BLaER1 (cell line): ENCODE results near the gene SCNN1A.

ENCODE experiments used
- H3K27ac ChIP-seq: shearing (Covaris generic); formaldehyde crosslinking; 2 replicates; pipeline ENCODE4 v1.8.1; 2022
- H3K27me3 ChIP-seq: shearing (Covaris generic); formaldehyde crosslinking; 2 replicates; pipeline ENCODE4 v1.8.1; 2022
- H3K36me3 ChIP-seq: shearing (Covaris generic); formaldehyde crosslinking; 2 replicates; pipeline ENCODE4 v1.8.1; 2022
- H3K4me1 ChIP-seq: shearing (Covaris generic); formaldehyde crosslinking; 2 replicates; pipeline ENCODE4 v1.8.1; 2022
- H3K4me2 ChIP-seq: shearing (Covaris generic); formaldehyde crosslinking; 2 replicates; pipeline ENCODE4 v1.8.1; 2022
- H3K4me3 ChIP-seq: shearing (Covaris generic); formaldehyde crosslinking; 2 replicates; pipeline ENCODE4 v1.8.1; 2022
- H3K9ac ChIP-seq: shearing (Covaris generic); formaldehyde crosslinking; 2 replicates; pipeline ENCODE4 v1.8.1; 2022
- H3K9me3 ChIP-seq: shearing (Covaris generic); formaldehyde crosslinking; 2 replicates; pipeline ENCODE4 v1.8.1; 2022
- H4K20me1 ChIP-seq: shearing (Covaris generic); formaldehyde crosslinking; 2 replicates; pipeline ENCODE4 v1.8.1; 2022
- Cebpa-rat ChIP-seq: shearing (Covaris generic); IDR thresholded peaks from 2 replicates; pipeline ENCODE4 v1.8.1; 2022

SCNN1A gene

GRCh38 chr12:6384499-6385436 lies 9.4 kb upstream of the SCNN1A start:
- H4K20me1 ChIP-seq, result no peaks in the 10 kb centered on the region
- peaks cover 28% of the 10 kb centered on the region for H3K27me3 ChIP-seq
- peak overlapping the region; percentile 60 for H3K4me3 ChIP-seq
- H3K36me3 ChIP-seq, result no peaks in the 10 kb centered on the region
- TF ChIP-seq Cebpa-rat, result no peak
- peaks cover 17% of the 10 kb centered on the region for H3K4me1 ChIP-seq
- no peaks in the 10 kb centered on the region for H3K9me3 ChIP-seq
- H3K4me2 ChIP-seq, result peak overlapping the region; percentile 87
- peak overlapping the region; percentile 74; the same call in 1 of the 2 replicates for H3K9ac ChIP-seq
- H3K27ac ChIP-seq, result peak overlapping the region; percentile 72; the same call in 1 of the 2 replicates

GRCh38 chr12:6383572-6384498 lies 8.5 kb upstream of the SCNN1A start, which contains the start of gene LTBR:
Gene LTBR (plus strand): TSS chr12:6384162. CDS start chr12:6384359, 197 bp downstream.
- no peaks in the 10 kb centered on the region for H3K9me3 ChIP-seq
- no peak for TF ChIP-seq Cebpa-rat
- H3K9ac ChIP-seq, result peak within 1 kb of the TSS; percentile 74
- peaks cover 28% of the 10 kb centered on the region for H3K27me3 ChIP-seq
- peak within 1 kb of the TSS; percentile 72 for H3K27ac ChIP-seq
- H3K4me3 ChIP-seq, result peak within 1 kb of the TSS; percentile 60
- no peaks in the 10 kb centered on the region for H3K36me3 ChIP-seq
- H4K20me1 ChIP-seq, result no peaks in the 10 kb centered on the region
- peaks cover 22% of the 10 kb centered on the region for H3K4me1 ChIP-seq
- peak within 1 kb of the TSS; percentile 87 for H3K4me2 ChIP-seq

- no peak overlapping the region for H3K9ac ChIP-seq
- no peaks in the 10 kb centered on the region for H3K36me3 ChIP-seq
- H4K20me1 ChIP-seq, result no peaks in the 10 kb centered on the region
- peaks cover 28% of the 10 kb centered on the region for H3K27me3 ChIP-seq
- TF ChIP-seq Cebpa-rat, result no peak
- no peak overlapping the region for H3K4me3 ChIP-seq
- H3K9me3 ChIP-seq, result no peaks in the 10 kb centered on the region
- H3K27ac ChIP-seq, result no peak overlapping the region
- H3K4me2 ChIP-seq, result peak overlapping the region; percentile 87
- peaks cover 30% of the 10 kb centered on the region for H3K4me1 ChIP-seq
Observed at GRCh38 chr12:6382982-6383381, 7.6 kb upstream of the SCNN1A start.

GRCh38 chr12:6382371-6382770 lies 7.0 kb upstream of the SCNN1A start:
- H3K27ac ChIP-seq, result no peak overlapping the region
- no peak for TF ChIP-seq Cebpa-rat
- H3K9me3 ChIP-seq, result no peaks in the 10 kb centered on the region
- peaks cover 34% of the 10 kb centered on the region for H3K4me1 ChIP-seq
- H3K4me3 ChIP-seq, result no peak overlapping the region
- no peak overlapping the region for H3K4me2 ChIP-seq
- H3K9ac ChIP-seq, result no peak overlapping the region
- H4K20me1 ChIP-seq, result no peaks in the 10 kb centered on the region
- peaks cover 32% of the 10 kb centered on the region for H3K27me3 ChIP-seq
- no peaks in the 10 kb centered on the region for H3K36me3 ChIP-seq

GRCh38 chr12:6380141-6381121 lies 5.1 kb upstream of the SCNN1A start:
- Histone ChIP-seq H3K27ac (no peak overlapping the region), H3K36me3 (no peaks in the 10 kb centered on the region), H3K27me3 (peaks cover 50% of the 10 kb centered on the region), H3K4me2 (no peak overlapping the region), H3K9me3 (no peaks in the 10 kb centered on the region), H3K4me1 (peaks cover 54% of the 10 kb centered on the region), H3K4me3 (no peak overlapping the region), H3K9ac (no peak overlapping the region), H4K20me1 (no peaks in the 10 kb centered on the region)
- TF ChIP-seq Cebpa-rat, result no peak

GRCh38 chr12:6378709-6379472 lies 3.5 kb upstream of the SCNN1A start:
- H3K27ac ChIP-seq, result no peak overlapping the region
- H3K4me1 ChIP-seq, result peaks cover 45% of the 10 kb centered on the region
- no peaks in the 10 kb centered on the region for H3K36me3 ChIP-seq
- TF ChIP-seq Cebpa-rat, result no peak
- H3K27me3 ChIP-seq, result peaks cover 38% of the 10 kb centered on the region
- H4K20me1 ChIP-seq, result no peaks in the 10 kb centered on the region
- H3K9me3 ChIP-seq, result no peaks in the 10 kb centered on the region
- no peak overlapping the region for H3K4me3 ChIP-seq
- no peak overlapping the region for H3K9ac ChIP-seq
- peak overlapping the region; percentile 34 for H3K4me2 ChIP-seq

- H3K4me3 ChIP-seq, result no peak overlapping the region
Observed at GRCh38 chr12:6377667-6377994, 2.3 kb upstream of the SCNN1A start.

GRCh38 chr12:6376870-6377666 lies 1.7 kb upstream of the SCNN1A start:
- Histone ChIP-seq H3K9ac (no peak overlapping the region), H3K4me1 (peaks cover 53% of the 10 kb centered on the region), H4K20me1 (no peaks in the 10 kb centered on the region), H3K4me2 (peak overlapping the region; percentile 63), H3K27ac (no peak overlapping the region; the same call in 1 of the 2 replicates), H3K36me3 (no peaks in the 10 kb centered on the region), H3K27me3 (peaks cover 22% of the 10 kb centered on the region), H3K4me3 (no peak overlapping the region), H3K9me3 (no peaks in the 10 kb centered on the region)
- no peak for TF ChIP-seq Cebpa-rat

More at GRCh38 chr12:6377667-6377994, 2.3 kb upstream of the SCNN1A start:
- Histone ChIP-seq H3K4me1 (peaks cover 47% of the 10 kb centered on the region), H3K9ac (no peak overlapping the region), H3K36me3 (no peaks in the 10 kb centered on the region), H3K9me3 (no peaks in the 10 kb centered on the region), H3K27me3 (peaks cover 26% of the 10 kb centered on the region), H3K4me2 (peak overlapping the region; percentile 63), H4K20me1 (no peaks in the 10 kb centered on the region), H3K27ac (no peak overlapping the region)
- no peak for TF ChIP-seq Cebpa-rat
